AML-193 (cell line): Measurements from ENCODE around the gene DNER.

ENCODE experiments used
- DNase-seq, 2 experiments: peaks; one replicate each; lab custom pipeline; 2025; lab: John Stamatoyannopoulos, UW

The DNER gene

GRCh38 chr2:229490167-229490566 lies 224.2 kb downstream of the DNER start:
- no peak for DNase-seq

- no peak for DNase-seq
These were observed 225.3 kb downstream of the DNER start for GRCh38 chr2:229489016-229489415.

GRCh38 chr2:229488232-229488631 lies 226.1 kb downstream of the DNER start:
- no peak for DNase-seq

- no peak for DNase-seq
These were observed 227.7 kb downstream of the DNER start for GRCh38 chr2:229486673-229487072.

GRCh38 chr2:229485857-229486256 lies 228.5 kb downstream of the DNER start:
- no peak for DNase-seq

- no peak for DNase-seq
These were observed 237.0 kb downstream of the DNER start for GRCh38 chr2:229477269-229477755.

- no peak for DNase-seq
These were observed 238.6 kb downstream of the DNER start for GRCh38 chr2:229475778-229476177.

- DNase-seq, result no peak
These were observed 240.2 kb downstream of the DNER start for GRCh38 chr2:229474125-229474524.

- no peak for DNase-seq
These were observed 243.6 kb downstream of the DNER start for GRCh38 chr2:229470781-229471180.

GRCh38 chr2:229467783-229468182 lies 246.6 kb downstream of the DNER start:
- DNase-seq, result no peak

- no peak for DNase-seq
These were observed 250.5 kb downstream of the DNER start for GRCh38 chr2:229463841-229464346.

GRCh38 chr2:229462112-229462511 lies 252.2 kb downstream of the DNER start:
- no peak for DNase-seq

GRCh38 chr2:229456091-229456490 lies 258.3 kb downstream of the DNER start:
- no peak for DNase-seq

GRCh38 chr2:229454934-229455631 lies 259.3 kb downstream of the DNER start:
- DNase-seq, result no peak

- no peak for DNase-seq
These were observed 261.1 kb downstream of the DNER start for GRCh38 chr2:229453230-229453629.

GRCh38 chr2:229451852-229452251 lies 262.5 kb downstream of the DNER start:
- DNase-seq, result no peak

- DNase-seq, result no peak
These were observed 267.1 kb downstream of the DNER start for GRCh38 chr2:229447227-229447626.

- no peak for DNase-seq
These were observed 268.0 kb downstream of the DNER start for GRCh38 chr2:229446350-229446749.

- no peak for DNase-seq
These were observed 268.7 kb downstream of the DNER start for GRCh38 chr2:229445501-229446211.

- no peak for DNase-seq
These were observed 269.3 kb downstream of the DNER start for GRCh38 chr2:229445019-229445418.

- DNase-seq, result no peak
These were observed 270.6 kb downstream of the DNER start for GRCh38 chr2:229443546-229444268.

- DNase-seq, result no peak
These were observed 271.2 kb downstream of the DNER start for GRCh38 chr2:229443141-229443540.
